ENCODE measurements around the gene MMP28. TPM values are rescaled to one million over a fixed set of nuclear protein-coding genes. Genes with fewer than 3 reads are reported as not detected.

Gene MMP28
- total and polyA plus RNA-seq, 2 of the 4 experiments (the other 2 are of a cell fraction), result 0.18 TPM; not detected in 1

- Histone ChIP-seq H3K36me3 (ENCODE audit: control insufficient read depth, insufficient read depth, low read length) (no peaks in the 10 kb centered on the region), H3K9me1 (ENCODE audit: insufficient read depth, low read length) (no peaks in the 10 kb centered on the region), H3K56ac (ENCODE audit: extremely low read depth, insufficient read depth, low read length) (no peak overlapping the region), H3K14ac (replicated peaks; ENCODE audit: low read depth, low read length) (no peak overlapping the region), H3K18ac (ENCODE audit: low read depth, low read length) (no peak overlapping the region), H3K27me3 (ENCODE audit: control insufficient read depth, insufficient read depth, low read length) (peaks cover 50% of the 10 kb centered on the region), H2BK15ac (ENCODE audit: low read depth, low read length) (no peak overlapping the region), H2AK5ac (ENCODE audit: low read depth, low read length) (no peak overlapping the region), H4K5ac (ENCODE audit: low read depth, low read length) (no peak overlapping the region), H3K4ac (ENCODE audit: low read depth, low read length) (no peak overlapping the region), H3K4me3 (ENCODE audit: insufficient read depth, low read depth, low read length) (peak overlapping the region; percentile 8; the same call in 1 of the 2 replicates), H3K27ac (ENCODE audit: insufficient read depth, low read length) (no peak overlapping the region), H3K23ac (ENCODE audit: low read depth, low read length) (no peak overlapping the region), H3K9me3 (ENCODE audit: control insufficient read depth, insufficient read depth, low read length) (no peaks in the 10 kb centered on the region), H2AK9ac (replicated peaks; ENCODE audit: low read depth, low read length, poor library complexity) (peak overlapping the region; percentile 33), H4K20me1 (ENCODE audit: insufficient read depth, low read length) (no peaks in the 10 kb centered on the region), H4K91ac (ENCODE audit: insufficient read depth, low read depth, low read length) (no peak overlapping the region), H3K9ac (ENCODE audit: low read depth, low read length) (peak overlapping the region; percentile 33; the same call in 1 of the 2 replicates), H3K4me2 (ENCODE audit: low read depth, low read length) (peak overlapping the region; percentile 33), H4K8ac (ENCODE audit: low read depth in 2 of 2, low read length in 2 of 2) (no peak overlapping the region; a peak in 1 of 4 replicates), H2BK5ac (ENCODE audit: low read depth, low read length, poor library complexity, severe bottlenecking) (no peak overlapping the region), H2BK20ac (ENCODE audit: low read depth, low read length) (no peak overlapping the region), H2AFZ (replicated peaks; ENCODE audit: low read length, poor library complexity) (peak overlapping the region; percentile 76), H3K4me1 (ENCODE audit: control insufficient read depth, insufficient read depth, low read length) (peaks cover 8% of the 10 kb centered on the region; the same call in 1 of the 2 replicates), H2BK120ac (ENCODE audit: low read depth, low read length) (no peak overlapping the region), H3K79me1 (ENCODE audit: low read depth in 1 of 2, low read length in 2 of 2) (no peaks in the 10 kb centered on the region)
- in situ Hi-C loops (cut with MboI; ENCODE audit: low sequenced_read_pairs), result loop anchor here (25.0 kb wide), 1 partner anchor 387 kb away; the partner anchor contains the start of gene SLFN11
- dilution Hi-C loops (cut with HindIII; ENCODE audit: low sequenced_read_pairs, unreplicated experiment), result no loop called here
- DNase-seq, result peak; percentile 20
- BruUV-seq (replicated peaks), result no TSS peak
- WGBS, 2 experiments (ENCODE audit: extremely low coverage in 2 of 2, insufficient read length in 1 of 2), result 10% methylated on average over 10 of the region's 35 CpGs; no CpG with 5 or more reads in 1 of the 2 experiments
- peak; percentile 49 for ATAC-seq (ENCODE audit: low read depth)
- intact Hi-C loops (cut with micrococcal nuclease), result loop anchor here (10.0 kb wide), 2 partner anchors 315 to 505 kb away; partner anchors contain the start of genes SLFN12 and SLFN5
- ChIA-PET CTCF (interaction anchor here (1.0 to 1.8 kb wide), 3 partner anchors 14 to 216 kb away, joined by 3 to 7 read pairs (median 4); no protein-coding TSS in a partner anchor), POLR2A (ENCODE audit: unreplicated experiment) (interaction anchor here (0.5 kb wide), 1 partner anchor 182 kb away, joined by 4 read pairs; no protein-coding TSS in a partner anchor)
- TF ChIP-seq RFX5 (IDR thresholded peaks at IDR 0.05; ENCODE audit: low read depth, low read length), result no peak
- TF ChIP-seq NFE2L2 (IDR thresholded peaks at IDR 0.05; ENCODE audit: low read depth, low read length), result no peak
- TF ChIP-seq CHD1 (IDR thresholded peaks at IDR 0.05; ENCODE audit: low read depth, low read length), result no peak
- no peak for TF ChIP-seq FOS (IDR thresholded peaks at IDR 0.05; ENCODE audit: low read depth, low read length)
- TF ChIP-seq MXI1 (IDR thresholded peaks at IDR 0.05; ENCODE audit: borderline replicate concordance, low read depth, low read length), result no peak
- no peak for TF ChIP-seq MAFK (IDR thresholded peaks at IDR 0.05; ENCODE audit: low read depth, low read length)
- no peak for TF ChIP-seq BHLHE40 (IDR thresholded peaks at IDR 0.05; ENCODE audit: low read depth, low read length)
- no peak for TF ChIP-seq RAD21 (IDR thresholded peaks at IDR 0.05; ENCODE audit: low read length)
- TF ChIP-seq SMC3 (IDR thresholded peaks at IDR 0.05; ENCODE audit: low read depth, low read length), result no peak
- no peak for TF ChIP-seq CTCF (conservative IDR thresholded peaks at IDR 0.05; ENCODE audit: low read depth, low read length)
- TF ChIP-seq MAZ (IDR thresholded peaks at IDR 0.05; ENCODE audit: borderline replicate concordance, low read depth, low read length), result no peak
- TF ChIP-seq POLR2A (IDR thresholded peaks at IDR 0.05; ENCODE audit: low read depth, low read length), result no peak
- TF ChIP-seq ELK1 (IDR thresholded peaks at IDR 0.05; ENCODE audit: borderline replicate concordance, low read depth, low read length), result no peak
- no peak for TF ChIP-seq RCOR1 (IDR thresholded peaks at IDR 0.05; ENCODE audit: insufficient replicate concordance, low read length)
Observed at GRCh38 chr17:35749560-35750412, 45.7 kb downstream of the MMP28 start.

All from IMR-90 (cell line).